Measurements from ENCODE around the gene DNMT3A.
"Not testable (repeated sequence)": the region's sequence is repeated elsewhere in the genome, so short reads cannot be mapped to it uniquely, and the experiment has no call there.

Gene DNMT3A

DNA sequence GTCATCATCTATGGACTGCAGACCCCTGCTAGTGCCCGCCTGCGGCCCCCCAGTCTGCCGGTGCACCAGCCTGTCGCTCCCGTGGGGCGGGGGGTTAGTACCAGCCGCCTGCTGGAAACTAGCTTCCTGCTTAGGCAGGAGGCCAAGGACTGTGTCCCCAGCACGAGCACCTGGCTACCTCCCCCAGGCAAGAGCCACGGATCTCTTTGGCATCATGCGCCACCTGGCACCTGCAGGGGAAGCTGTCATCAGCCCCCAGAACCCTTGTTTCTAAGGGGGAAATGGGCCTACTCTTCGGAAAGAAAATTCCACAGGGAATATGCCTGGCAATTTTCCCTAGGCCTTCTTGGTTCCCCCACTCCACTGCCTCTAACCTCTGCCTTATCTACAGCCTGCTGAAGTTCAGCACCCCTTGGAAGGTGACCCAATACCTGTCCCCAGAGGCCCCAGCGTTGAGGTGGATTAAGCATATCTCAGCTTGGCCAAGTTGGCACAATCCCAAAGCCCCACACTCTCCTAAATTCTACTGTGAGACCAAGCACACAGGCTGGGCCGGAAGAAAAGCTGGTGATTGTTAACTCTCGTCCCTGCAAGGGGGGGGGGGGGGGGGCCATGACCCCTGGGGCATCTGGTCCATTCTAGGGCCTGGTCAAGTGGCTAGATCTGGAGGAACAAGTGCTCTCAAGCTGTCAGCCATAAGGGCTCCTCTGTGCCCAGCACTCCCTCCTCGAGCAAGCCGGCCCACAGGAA, 111.4 kb downstream of the DNMT3A start:
- peak in 1 of 3 experiments; percentile 55 for DNase-seq

DNA sequence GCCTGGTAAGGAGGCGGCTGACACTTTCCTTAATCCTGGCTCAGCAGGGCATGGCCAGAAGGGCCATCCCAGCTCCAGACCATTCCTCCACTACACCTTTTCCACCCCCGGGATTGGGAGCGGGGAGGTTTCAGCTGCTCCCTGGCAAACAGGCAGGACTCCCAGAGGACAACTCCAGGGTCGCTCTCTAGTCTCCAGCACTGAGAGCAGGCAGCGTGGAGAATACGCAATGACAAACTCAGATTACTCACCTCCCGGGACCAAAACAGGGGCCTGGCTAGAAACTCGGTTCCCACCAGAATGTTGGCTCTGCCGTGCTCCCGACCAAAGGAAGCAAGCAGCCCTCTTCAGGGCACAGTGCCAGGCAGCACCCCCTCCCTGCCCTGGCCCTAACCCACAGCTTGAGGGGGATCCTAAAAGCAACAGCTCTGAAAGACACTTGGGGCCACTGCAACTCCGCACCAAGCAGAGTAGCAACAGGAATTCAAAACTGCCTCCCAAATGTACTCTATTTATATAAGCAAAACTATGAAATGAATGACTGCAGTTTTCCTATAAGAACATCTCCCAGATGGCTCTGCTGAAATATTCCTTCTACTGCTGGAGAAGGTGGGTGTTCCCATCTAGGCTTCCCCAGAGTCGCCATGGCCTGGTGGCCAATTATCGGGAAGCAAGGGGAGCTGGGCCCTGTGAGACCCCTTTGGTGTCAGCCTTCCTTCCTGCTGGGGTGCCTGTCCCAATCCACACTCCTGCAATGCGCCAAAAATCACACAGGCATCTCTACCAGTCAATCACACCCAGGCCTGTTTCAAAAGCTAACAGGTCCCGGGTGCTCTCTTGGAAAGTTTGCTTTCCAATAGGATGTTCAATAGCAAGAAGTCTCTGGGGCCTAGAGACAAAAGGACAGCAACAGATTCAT, 112.2 kb downstream of the DNMT3A start:
- no peak for DNase-seq

DNA sequence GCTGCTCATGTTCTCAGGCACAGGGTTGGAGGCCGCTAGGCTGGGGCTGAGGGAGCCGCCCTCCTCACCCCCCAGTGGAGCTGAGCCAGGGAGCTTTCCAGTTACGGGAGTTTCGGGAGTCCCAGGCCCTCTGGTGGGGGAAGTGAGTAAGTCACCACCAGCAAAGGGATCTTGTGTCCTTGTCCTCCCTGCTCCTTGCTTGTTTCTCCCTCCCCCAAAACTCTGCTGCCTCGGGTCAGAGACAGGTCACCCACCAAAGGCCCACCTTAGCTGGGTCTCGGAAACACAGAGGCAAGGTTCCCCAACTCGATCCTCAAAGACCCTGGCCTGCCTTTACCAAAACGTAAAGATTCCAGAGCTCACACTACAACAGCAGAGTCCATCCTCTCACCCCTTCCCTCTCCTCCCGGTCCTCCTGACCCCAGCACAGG, 112.9 kb downstream of the DNMT3A start:
- peak; percentile 74 to 80 (median 80) for DNase-seq

DNA sequence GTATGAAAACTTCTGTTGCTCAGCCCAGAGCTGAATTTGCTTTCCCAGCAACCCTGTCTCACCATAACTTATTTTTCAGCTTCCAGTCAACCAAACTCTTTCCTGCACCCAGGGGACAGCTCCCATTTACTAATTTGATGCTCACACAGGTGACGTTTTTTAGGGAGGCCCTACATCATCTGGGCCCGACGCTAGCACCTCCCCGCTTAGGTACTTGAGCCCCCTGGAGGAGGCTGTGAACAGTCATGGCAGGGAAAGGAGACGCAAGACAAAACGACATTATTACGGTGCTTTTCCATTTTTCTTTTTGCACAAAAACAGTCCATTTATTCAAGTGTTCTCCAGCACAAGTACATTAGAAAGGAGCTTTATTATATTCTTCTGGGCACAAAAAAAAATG, 114.1 kb downstream of the DNMT3A start:
- DNase-seq: no peak

DNA sequence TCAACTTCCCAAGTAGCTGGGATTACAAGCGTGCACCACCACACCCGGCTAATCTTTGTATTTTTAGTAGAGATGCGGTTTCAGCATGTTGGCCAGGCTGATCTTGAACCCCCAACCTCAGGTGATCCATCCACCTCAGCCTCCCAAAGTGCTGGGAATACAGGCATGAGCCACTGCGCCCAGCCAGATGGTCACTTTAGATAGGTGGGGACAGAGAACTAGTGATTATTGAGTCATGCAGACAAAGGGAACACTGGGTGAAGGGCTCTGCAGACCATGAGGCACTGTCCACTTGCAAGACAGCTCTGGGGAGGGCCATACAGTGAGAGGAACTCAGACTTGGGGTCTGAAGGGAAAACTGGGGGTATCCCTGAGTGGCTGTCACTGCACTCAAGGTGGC, 114.9 kb downstream of the DNMT3A start:
- DNase-seq: no peak

DNA sequence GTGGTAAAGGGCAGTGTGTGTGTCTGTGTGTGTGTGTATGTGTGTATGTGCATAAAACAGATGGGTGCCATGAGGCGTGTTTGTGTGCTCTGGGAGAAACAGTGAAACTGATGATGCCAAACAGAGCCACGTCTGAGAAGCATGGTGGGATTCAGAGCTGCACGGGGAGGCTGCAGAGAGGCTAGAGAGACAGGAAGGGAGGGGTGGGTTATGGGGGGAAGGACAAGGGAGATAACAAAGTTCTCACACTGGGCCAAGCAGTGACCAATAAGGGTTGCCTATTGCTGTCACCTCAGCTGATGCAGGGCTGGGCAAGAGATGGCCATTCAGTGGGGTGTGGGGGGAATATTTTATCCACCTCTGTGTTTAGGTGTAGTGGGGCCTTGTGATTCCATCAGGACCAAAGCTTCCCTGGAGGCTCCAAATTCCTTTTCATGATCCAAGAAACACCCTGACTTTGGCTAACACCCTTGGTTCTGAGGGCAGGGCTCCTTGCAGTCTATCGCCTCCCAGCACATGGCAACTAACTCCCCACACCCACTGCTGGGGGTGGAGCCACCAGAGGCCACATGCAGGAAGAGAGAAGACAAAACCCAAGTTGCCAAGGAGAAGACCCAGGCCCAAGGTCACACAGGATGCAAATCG, 119.1 kb downstream of the DNMT3A start:
- no peak for DNase-seq

DNA sequence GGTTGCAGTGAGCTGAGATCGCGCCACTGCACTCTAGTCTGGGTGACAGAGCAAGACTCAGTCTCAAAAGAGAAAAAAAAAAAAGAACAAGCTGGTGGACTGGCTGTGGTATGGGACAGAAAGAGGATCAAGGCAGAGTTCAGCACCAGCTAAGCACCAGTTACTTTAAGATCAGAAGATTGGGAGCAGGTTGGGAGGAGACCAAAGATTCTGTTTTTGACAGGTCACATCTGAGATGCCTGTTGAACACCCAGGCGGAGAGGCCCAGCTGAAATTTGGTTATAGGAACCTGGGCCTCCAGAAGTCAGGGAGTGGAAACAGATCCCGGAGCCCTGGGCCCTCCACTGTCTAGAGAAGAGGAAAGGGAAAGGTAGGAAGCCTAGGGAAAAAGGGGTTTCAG, 120.1 kb downstream of the DNMT3A start:
- DNase-seq: no peak

DNA sequence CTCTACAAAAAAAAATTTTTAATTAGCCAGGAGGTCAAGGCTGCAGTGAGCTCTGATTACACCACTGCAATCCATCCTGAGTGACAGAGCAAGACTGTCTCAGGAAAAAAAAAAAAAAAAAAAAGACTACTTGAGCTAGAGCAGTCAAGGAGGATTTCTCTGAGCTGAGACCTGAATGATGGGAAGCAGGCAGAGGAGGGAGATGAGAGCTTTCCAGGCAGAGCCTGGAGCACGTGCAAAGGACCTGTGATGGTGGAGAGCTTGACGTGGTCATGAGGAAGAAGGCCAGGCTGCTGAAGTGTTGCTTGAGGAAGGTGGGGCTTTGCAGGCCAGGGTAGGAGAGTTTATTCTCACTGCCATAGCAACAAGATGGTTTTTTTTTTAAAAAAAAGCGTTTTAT, 121.4 kb downstream of the DNMT3A start:
- DNase-seq: no peak

DNA sequence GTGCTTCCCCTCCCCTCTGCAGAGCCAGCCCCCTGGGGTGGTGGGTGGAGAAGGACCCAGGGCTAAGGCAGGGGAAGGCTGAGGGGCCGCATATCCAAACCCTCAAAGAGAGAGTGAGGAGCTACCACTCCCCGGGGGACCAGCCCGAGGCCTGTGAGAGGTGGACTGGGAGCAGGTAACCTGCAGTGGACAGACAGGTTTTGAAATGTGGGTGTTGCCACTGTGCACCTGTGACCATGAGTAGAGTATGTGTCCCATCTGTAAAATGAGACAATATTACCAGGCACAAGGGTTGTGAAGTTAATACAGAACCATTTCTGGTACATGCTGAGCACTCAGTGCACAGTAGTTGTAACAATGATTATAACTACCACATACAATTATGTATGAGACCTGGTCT, 122.1 kb downstream of the DNMT3A start:
- no peak for DNase-seq

DNA sequence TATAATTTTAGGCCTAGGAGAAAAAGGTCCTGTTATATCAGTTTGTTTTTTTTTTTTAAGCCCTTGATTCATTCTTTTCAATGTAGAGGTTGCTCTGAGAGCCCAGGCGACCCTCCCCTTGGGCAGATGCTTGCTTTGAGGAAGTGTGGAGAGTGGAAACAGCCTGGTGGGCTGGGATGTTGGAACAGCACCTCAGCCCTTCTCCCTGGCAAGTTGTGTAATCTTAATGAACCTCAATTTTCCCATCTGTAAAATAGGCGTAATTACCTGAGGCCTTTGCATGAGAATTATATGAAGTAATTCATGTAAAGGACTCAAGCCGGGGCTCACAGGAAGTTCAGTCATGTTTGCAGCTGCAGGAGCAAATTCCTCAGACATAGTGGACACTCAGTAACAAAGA, 123.6 kb downstream of the DNMT3A start:
- DNase-seq: no peak

DNA sequence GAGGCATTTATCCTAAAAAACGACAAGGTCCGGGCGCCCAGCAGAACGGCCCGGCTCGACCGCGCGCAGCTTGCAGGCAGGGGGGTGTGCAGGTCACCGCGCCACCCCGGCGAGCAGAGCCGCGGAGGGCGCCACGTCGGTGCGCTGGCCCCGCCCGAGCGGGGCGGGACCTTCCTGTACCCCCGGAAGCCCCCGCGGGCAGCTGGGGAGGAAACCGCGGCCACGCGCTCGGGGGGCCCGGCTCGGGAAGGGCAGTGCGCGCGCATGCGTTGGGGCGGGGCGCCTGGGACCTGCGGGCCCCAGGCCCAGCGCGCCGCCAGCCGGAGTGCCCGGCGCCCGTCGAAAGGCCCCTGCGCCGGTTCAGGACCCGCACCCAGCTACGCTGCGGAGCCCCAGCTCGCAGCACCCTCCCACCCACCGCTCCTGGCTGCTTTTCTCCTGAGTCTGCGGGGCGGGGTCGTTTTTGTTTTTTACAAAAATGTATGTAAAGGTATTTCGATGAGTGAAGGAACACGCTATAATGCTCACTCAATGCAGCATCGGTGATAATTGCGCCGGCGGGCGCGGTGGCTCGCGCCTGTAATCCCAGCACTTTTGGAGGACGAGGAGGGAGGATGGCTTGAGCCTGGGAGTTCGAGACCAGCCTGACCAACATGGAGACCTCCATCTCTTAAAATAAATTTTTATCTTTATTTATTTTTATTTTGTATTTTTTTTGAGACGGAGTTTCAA, 125.6 kb downstream of the DNMT3A start:
- DNase-seq: no peak

DNA sequence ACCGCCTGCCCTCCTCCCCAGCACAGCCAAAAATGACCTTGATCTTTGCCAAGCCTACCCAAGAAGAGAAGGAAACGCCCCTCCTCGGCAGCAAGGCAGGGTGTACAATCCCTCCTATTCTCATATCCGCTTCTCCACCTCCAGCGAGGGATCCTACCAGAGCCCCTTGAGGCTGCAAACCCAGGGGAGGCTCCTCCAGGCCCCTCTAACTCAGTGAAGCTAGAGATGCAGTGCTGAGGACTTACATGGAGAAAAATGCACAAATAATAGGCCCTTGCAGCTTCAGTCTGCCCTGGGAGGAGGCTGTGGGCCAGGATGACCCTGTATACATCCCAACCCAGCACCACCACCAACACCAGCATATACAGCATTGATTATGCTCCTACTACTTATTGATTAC, 126.5 kb downstream of the DNMT3A start:
- DNase-seq: no peak

DNA sequence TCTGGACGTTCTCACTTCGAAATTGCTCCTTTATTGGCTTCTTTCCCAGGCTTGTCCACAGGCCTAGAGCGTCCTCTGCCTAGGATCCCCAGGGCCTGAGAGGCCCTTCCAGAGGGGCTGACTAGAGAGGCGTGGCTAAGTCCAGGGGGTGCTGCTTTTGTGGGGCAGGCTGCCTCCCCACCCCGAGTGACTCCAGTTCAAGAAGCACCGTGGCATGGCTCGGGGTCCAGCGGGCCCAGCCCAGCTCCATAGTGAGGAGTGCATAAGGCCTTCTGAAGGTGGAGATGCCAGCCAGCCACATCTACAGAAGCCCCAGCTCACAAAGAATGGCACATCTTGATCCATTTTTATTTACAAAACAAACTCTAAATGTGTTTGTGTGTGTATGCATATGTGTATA, 128.5 kb downstream of the DNMT3A start:
- no peak for DNase-seq

DNA sequence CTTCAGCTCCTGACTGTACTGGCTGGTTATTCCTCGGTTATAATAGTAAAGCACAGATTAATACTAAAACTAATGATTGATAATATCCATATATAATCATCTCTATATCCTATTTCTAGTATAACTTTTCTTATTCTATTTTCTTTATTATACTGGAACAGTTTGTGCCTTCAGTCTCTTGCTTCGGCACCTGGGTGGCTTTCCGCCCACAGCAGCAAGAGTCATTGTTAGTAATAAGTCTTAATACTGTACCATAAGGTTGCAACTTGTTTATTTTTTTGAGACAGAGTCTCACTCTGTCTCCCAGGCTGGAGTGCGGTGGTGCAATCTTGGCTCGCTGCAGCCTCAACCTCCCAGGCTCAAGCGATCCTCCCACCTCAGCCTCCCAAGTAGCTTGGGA, 130.8 kb downstream of the DNMT3A start:
- not testable (repeated sequence) for DNase-seq

DNA sequence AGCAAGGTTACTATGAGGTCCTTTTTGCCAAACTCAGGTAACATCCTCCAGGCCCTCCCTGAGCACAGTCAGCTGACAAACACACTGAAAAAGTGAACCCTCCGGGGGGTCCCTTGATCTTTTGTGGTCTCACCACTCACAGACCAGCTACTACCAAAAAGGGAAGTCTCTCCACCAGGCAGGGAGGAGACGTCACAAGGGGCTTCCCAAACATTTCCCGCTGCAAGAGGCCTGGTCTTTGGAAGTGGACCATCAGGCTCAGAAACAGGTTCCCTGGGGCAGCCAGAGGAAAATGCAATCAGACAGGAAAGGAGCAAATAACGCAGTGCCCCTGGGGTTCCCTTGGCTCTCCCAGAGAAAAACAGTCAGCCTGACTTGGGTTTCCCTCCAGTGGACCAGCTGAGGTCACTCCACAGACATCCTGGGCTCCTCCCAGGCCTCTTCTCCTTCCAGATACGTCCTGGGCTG, 134.6 kb downstream of the DNMT3A start:
- no peak for DNase-seq

DNA sequence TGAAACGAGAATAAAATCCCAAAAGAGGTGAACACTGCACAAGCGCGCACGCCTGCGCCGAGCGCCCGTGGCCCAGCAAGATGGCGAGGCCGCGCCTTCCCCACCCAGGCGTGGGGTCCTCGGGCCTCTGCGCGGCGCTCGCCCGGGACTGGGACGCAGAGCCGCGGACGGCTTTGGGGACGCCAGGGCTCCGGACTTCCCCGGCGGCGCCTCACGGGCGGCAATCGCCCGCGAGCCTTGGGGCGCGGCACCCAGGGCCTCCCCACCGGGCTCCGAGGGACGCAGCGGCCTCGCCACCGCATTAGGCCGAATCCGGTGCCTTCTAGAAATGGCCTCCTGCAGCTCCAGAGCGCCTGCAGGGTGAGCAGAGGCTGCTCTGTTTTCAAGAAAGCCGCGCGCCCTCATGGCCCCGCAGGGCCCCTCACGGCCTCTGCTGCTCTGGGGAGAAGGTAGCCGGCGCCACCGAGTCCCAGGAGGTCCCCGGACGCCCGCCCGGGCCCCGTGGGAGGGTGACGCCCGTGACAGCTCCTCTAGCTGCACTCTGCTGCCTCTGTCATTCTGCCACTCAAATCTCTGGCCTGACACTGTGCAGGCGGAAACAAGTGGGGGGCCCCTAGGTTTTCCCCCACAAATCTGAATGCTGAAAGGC, 137.4 kb downstream of the DNMT3A start:
- DNase-seq: no peak

DNA sequence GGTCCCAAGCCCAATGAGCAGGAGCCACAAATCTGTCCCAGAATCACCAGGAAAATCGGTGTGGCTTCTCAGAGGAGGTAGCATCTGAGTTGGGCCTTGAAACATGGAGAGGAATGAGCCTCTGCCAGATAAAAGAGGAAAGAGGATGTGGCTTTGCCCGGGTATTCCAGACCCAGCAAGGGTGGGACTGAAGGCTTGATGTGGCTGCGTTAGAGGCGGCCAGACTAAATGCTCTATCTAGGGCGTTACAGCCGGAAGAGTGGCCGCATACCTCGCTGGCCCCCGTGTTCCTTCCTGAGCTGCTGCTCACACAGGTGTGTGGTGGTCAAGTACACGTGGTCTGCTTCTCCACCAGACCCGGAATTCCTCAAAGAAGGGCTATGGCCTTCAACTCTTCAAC, 139.4 kb downstream of the DNMT3A start:
- DNase-seq: no peak

DNA sequence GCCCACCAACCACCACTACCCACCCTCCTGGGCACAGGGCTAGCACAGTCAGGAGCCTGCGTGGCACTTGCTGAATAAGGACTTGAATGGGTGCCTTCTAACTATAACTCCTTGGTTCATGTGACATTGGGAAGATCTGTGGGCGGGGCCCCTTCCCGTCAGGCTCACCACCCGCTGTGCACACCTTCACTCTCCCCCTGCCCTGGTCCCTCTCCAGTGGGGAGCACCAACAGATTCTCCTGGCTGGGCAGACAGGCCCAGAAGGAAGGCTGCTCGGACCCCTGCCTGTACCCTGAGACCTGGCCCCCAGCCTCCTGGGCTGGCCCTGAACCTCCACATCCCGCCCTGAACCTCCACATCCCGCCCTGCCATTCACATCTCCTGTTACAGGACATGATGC, 139.9 kb downstream of the DNMT3A start:
- DNase-seq: no peak

DNA sequence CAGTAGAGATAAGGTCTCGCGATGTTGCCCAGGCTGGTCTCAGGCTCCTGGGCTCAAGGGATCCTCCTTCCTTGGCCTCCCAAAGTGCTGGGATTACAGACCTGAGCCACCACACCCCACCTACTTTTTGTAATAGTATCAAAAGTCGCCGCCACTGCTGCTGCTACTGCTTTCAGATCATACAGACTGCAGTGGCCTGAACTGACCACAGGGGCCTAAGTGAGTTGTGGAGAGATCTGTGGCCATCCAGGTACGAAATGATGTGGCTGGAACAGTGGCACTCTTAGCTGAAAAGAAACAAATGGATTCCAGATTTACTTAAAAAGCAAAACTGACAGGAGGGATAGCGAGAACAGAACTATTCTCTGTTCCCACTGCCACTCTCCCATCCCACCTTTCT, 140.5 kb downstream of the DNMT3A start:
- DNase-seq: no peak

DNA sequence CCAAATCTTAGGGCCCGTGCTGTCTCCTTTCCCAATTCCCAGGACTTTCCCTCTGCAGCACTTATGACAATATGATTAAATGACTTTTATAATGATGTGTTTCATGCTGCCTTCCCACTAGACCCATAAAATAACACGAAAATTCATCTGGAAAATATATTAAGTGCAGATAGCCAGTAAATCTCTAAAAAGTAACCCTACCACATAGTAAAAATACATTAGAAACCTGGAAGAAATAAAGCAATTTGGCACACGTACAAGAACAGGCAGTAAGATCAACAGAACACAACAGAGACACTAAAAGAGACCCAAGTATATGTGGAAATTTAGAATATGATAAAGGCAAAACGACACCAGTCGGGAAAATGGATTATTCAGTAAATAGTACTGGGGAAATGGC, 143.1 kb downstream of the DNMT3A start:
- no peak for DNase-seq

DNA sequence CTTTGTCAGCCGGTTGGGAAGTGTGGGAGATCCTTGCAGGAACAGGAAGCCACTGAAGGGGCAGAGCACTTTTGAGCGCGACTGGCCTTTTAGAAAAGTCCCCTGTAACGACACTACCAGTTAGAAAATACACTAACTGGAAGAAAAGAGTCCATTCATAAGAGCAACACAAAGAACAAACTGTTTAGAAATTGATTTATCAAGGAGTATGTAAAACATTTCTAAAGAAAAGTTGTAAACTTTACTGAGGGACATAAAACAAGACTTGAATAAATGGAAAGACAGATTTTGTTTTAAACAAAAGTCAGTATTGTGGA, 143.6 kb downstream of the DNMT3A start:
- DNase-seq: no peak

Data from NCI-H1417 (cell line).